Nephron progenitor cell (in vitro differentiated cells): ENCODE data around the gene ZNF281.
"Not testable (repeated sequence)": the region's sequence is repeated elsewhere in the genome, so short reads cannot be mapped to it uniquely, and the experiment has no call there.

Experiments used
- DNase-seq: peaks from one replicate; pipeline ENCODE4 v3.0.0; 2021
- H3K27ac Mint-ChIP-seq: 2 replicates; pipeline ENCODE4 v1.8.0; 2021; ENCODE audit warnings: mild to moderate bottlenecking, moderate library complexity, mixed read lengths
- H3K27me3 Mint-ChIP-seq: 2 replicates; pipeline ENCODE4 v1.8.0; 2021; ENCODE audit warnings: mild to moderate bottlenecking, low read depth, mixed read lengths; ENCODE audit not compliant: poor library complexity
- H3K36me3 Mint-ChIP-seq: 2 replicates; pipeline ENCODE4 v1.8.0; 2021; ENCODE audit warnings: low read depth, mixed read lengths
- H3K4me1 Mint-ChIP-seq: 2 replicates; pipeline ENCODE4 v1.8.0; 2021; ENCODE audit warnings: mixed read lengths
- H3K4me3 Mint-ChIP-seq: 2 replicates; pipeline ENCODE4 v1.8.0; 2021; ENCODE audit warnings: mild to moderate bottlenecking, moderate library complexity, mixed read lengths
- H3K9me3 Mint-ChIP-seq: 2 replicates; pipeline ENCODE4 v1.8.0; 2021; ENCODE audit warnings: mild to moderate bottlenecking, moderate library complexity, mixed read lengths
- TF ChIP-seq, protein P1 (sequence below): fragments of 200-600 bp; sonication (generic); IDR thresholded peaks from 2 replicates; pipeline ENCODE4 v1.5.0; 2021; ENCODE audit warnings: antibody characterized with exemption

Gene ZNF281

GRCh38 chr1:200362421-200362820, 47.4 kb downstream of the ZNF281 start:
- Mint-ChIP-seq H3K4me3 (no peak overlapping the region), H3K27me3 (no peaks in the 10 kb centered on the region), H3K36me3 (no peaks in the 10 kb centered on the region), H3K9me3 (no peaks in the 10 kb centered on the region), H3K4me1 (peaks cover 11% of the 10 kb centered on the region), H3K27ac (no peak overlapping the region)
- no peak for DNase-seq
- TF ChIP-seq, protein P1, sequence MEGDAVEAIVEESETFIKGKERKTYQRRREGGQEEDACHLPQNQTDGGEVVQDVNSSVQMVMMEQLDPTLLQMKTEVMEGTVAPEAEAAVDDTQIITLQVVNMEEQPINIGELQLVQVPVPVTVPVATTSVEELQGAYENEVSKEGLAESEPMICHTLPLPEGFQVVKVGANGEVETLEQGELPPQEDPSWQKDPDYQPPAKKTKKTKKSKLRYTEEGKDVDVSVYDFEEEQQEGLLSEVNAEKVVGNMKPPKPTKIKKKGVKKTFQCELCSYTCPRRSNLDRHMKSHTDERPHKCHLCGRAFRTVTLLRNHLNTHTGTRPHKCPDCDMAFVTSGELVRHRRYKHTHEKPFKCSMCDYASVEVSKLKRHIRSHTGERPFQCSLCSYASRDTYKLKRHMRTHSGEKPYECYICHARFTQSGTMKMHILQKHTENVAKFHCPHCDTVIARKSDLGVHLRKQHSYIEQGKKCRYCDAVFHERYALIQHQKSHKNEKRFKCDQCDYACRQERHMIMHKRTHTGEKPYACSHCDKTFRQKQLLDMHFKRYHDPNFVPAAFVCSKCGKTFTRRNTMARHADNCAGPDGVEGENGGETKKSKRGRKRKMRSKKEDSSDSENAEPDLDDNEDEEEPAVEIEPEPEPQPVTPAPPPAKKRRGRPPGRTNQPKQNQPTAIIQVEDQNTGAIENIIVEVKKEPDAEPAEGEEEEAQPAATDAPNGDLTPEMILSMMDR = no peak

DNA sequence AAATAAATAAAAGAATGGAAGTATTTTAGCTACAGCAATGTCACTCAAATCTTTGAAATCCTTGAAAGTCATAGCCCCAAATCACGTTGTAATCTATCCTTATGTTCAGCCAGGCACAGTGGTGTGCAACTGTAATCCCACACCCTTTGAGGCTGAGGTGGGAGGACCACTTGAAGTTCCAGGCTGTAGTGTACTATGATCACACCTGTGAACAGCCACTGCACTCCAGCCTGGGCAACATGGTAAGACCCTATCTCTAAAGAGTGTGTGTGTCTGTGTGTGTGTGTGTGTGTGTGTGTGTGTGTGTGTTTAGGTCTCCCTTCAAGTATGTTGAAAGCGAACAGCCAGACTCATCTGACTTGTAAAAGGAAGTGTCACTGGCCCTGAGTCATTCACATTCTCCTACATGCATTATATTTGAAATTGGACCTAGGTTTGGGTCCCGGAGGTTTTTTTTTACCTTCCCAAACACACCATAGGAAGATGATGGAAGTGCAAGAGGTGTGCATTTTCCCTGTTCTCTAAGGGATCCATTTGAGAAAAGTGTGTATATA, 50.1 kb downstream of the ZNF281 start:
- H3K4me1 Mint-ChIP-seq = peaks cover 8% of the 10 kb centered on the region
- no peak overlapping the region for H3K27ac Mint-ChIP-seq
- H3K4me3 Mint-ChIP-seq = no peak overlapping the region
- no peaks in the 10 kb centered on the region for H3K27me3 Mint-ChIP-seq
- no peak for DNase-seq
- no peaks in the 10 kb centered on the region for H3K9me3 Mint-ChIP-seq
- TF ChIP-seq, protein P1 = no peak
- H3K36me3 Mint-ChIP-seq = no peaks in the 10 kb centered on the region

DNA sequence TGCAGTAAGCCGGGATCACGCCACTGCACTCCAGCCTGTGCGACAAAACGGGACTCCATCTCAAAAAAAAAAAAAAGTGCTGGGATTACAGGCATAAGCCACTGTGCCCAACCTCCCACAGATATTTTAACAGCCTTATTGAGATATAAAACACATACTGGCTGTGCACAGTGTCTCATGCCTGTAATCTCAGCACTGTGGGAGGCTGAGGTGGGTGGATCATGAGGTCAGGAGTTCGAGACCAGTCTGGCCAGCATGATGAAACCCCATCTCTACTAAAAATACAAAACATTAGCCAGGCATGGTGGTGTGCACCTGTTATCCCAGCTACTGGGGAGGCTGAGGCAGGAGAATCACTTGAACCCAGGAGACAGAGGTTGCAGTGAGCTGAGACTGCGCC, 51.9 kb downstream of the ZNF281 start:
- DNase-seq, H3K4me3 Mint-ChIP-seq, H3K27me3 Mint-ChIP-seq, H3K36me3 Mint-ChIP-seq, H3K4me1 Mint-ChIP-seq, H3K27ac Mint-ChIP-seq, H3K9me3 Mint-ChIP-seq: not testable (repeated sequence)

DNA sequence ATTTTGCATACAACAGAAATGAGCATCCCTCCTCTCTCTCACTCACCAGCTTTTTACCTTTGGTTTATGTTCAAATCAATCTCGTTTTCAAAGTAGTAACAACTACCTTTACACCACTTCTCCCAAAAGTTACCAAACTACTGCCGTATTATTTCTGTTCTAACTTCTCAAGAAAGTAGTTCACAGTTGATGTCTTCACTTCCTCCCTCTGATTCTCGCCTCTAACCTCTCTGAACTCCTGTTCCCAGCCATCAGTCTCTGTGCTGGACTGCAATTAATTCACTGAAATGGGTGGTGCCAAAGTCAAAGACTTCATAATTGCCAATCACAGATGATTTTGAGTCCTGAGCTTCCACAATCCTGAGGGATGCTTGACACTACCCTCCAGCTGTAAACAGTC, 54.0 kb downstream of the ZNF281 start:
- H3K4me3 Mint-ChIP-seq = no peak overlapping the region
- TF ChIP-seq, protein P1 = no peak
- H3K36me3 Mint-ChIP-seq = no peaks in the 10 kb centered on the region
- DNase-seq = no peak
- H3K4me1 Mint-ChIP-seq = peaks cover 5% of the 10 kb centered on the region
- no peak overlapping the region for H3K27ac Mint-ChIP-seq
- H3K27me3 Mint-ChIP-seq = no peaks in the 10 kb centered on the region
- H3K9me3 Mint-ChIP-seq = no peaks in the 10 kb centered on the region
